ENCODE measurements around the gene CNGA2.
"Not testable (repeated sequence)": the region's sequence is repeated elsewhere in the genome, so short reads cannot be mapped to it uniquely, and the experiment has no call there.

Gene CNGA2

DNA sequence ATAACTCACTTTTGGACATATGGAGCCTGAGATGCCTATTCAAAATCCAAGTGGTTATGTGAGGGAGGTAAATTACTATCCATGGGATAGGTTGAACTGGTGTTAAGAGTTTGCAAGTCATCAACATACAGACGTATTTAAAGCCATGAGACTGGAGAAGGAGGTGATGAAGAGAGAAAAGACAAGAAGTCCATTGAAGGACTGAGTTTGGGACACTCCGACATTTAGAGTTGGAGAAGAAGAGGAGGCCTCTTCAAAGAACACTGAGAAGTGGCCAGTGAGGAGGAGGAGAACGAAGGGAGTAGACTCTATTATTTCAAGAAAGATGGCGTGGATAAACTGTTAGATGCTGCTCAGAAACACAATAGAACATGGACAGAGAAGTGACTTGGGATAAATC lies at the start of gene CNGA2:
TSS of gene CNGA2 (plus strand) at position 301 of the 400 bp plus-strand sequence. CDS start 3,738 bp downstream, outside the sequence.
- DNase-seq = no peak

DNA sequence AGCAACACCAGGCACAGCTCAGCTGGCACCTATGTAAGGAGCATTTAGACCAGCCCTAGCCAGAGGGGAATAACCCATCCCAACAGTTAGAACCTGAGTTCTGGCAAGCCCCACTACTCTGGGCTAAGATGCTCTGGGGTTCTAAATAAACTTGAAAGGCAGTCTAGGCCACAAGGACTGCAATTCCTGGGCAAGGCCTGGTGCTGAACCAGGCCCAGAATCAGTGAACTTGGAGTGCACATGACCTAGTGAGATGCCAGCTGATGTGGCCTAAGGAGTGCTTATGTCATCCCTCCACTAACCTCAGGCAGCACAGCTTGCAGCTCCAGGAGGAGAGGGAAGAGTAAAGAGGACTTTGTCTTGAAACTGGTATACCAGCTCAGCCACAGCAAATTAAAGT lies 46.9 kb upstream of the CNGA2 start:
- no peak for DNase-seq

DNA sequence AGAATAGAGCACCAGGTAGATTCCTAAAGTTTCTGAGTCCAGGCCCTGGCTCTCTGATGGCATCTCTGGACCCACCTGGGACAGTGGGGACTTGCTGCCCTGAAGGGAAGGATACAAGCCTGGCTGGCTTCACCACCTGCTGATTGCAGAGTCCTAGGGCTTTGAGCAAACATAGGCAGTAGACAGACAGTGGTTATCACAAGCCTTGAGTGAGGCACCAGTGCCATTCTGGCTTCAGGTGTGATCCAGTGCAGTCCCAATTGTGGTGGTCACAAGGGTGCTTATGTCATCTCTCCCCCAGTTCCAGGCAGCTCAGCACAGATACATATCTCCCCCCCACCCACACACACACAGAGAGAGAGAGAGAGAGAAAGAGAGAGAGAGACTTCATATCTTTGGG lies 45.9 kb upstream of the CNGA2 start:
- DNase-seq = no peak

DNA sequence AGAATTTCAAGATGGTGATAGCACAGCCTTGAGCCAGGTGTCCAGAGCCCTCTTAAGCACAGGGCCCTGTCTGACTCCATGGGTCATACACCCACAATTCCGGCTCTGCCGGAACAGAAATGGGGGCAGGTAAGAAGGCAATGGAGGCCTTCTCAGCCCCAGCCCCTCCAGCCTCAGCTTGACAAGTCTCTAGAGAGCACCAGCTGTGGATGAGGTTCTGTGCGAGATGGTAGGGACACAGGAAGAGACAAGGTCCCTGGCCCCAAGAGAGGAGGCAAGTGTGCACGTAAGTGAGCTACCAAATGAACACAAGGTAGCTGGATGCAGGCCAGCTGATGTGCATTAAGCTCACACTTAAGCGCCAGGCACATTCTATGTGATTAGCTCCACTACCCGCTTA lies 41.7 kb upstream of the CNGA2 start:
- DNase-seq = no peak

DNA sequence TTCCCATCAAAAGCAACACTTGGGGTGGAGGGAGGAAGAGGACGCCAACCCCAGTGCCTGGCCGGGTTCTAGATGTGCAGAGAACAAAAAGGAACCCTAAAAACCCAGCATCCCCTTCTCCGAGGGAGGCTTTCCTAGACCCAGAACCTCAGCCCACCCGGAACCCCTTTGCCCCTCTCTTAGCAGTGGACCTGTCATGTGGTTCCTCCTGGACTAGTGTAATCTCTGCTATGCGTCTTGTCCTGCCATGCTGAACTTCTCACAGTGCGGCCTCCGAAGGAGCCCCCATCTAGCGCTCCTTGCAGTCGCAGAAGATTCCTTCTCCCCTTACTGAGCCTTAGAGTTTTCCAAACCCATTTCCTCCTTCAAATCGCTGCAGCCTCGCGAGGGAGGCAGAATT lies 40.4 kb upstream of the CNGA2 start:
- no peak for DNase-seq

DNA sequence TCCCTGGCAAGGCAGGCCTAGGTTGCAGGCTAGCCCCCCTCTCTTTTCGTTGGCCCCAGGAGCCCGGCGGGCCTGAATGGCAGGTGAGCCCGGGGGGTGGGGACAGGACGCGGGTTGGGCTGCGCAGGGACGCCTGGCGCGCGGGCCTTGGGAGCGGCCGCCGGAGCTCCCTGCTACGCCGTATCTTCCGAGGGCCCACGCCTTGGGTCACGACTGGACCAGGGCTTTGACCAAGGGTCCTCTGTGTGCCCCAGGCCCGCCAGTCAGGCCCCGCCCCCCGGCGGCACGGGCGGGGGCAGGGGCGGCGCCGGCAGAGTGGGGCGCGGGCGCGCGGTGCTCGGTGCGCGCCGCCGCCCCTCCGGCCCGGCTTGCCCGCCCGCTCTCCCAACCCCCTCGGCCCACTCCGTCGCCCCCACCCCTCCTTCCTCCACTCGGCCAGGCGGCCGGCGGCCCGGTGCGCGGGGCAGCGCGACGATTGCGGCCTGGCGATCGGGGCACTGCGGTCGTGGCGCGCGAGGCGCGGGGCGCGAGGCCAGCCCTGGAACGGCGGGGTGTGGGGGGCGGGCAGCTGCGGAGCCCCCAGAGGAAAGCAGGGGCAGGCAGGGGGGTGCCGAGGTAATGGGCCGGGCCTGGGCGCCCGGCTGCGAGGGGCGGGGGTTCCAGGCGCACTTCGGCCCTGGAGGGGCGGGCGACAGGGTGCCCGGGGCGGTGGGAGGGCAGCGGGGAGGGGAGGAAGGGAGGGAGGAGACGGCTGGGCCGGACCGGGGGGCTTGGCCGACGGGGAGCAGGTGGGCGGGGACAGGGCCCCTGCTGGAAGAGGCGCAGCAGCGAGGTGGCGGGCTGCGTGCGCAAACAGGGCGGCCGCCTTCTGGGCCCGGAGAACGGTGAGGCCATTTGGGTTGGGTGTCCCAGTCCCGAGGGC lies 39.6 kb upstream of the CNGA2 start, which contains the start of gene PRRG3:
TSS of gene PRRG3 (plus strand) at position 798 of the 922 bp plus-strand sequence. CDS start 3,357 bp downstream, outside the sequence.
- DNase-seq = no peak

DNA sequence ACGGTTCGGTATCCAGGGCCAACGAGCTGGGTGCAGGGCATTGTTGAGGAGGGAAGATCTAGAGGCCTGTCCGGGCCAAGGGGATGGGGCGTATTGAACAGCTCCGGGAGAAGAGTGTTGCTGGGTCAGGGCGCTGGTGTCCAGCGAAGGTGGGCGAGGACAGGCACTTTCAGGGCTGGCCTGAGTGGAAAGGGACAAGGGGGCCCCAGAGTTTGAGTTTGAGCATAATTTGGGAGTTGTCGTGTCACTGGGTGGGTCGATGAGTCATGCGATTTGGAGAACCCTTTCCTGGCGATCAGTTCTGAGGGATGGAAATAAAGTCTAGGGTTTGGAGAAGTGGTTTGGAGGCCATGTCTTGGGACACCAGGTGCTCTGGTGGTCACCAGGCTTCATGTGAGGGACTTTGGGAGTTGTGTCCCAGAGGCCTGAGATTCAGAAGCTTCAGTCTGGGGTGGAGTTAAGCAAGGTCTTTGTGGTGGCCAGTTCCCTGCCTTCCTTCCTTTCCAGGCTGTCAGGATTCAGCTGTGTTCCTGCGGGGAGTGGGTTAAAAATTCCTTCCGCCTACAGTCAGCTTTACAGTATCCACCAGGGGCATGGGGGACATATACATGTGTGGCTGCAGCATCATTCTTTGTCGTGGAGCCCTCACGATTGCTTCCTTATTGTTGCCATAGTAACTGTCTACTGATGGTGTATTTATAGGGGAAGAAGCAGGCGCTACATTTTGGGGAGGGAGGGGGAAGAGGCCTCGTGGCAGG lies 38.8 kb upstream of the CNGA2 start:
- DNase-seq = no peak

DNA sequence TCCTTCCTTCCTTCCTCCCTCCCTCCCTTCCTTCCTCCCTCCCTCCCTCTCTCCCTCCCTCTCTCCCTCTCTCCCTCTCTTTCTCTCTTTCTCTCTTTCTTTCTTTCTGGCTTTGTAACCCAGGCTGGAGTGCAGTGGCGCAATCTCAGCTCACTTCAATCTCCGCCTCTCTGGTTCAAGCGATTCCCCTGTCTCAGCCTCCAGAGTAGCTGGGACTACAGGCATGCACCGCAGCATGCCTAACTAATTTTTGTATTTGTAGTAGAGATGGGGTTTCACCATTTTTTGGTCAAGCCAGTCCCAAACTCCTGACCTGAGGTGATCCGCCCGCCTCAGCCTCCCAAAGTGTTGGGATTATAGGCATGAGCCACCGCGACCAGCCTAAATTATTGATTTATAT lies 37.5 kb upstream of the CNGA2 start:
- not testable (repeated sequence) for DNase-seq

DNA sequence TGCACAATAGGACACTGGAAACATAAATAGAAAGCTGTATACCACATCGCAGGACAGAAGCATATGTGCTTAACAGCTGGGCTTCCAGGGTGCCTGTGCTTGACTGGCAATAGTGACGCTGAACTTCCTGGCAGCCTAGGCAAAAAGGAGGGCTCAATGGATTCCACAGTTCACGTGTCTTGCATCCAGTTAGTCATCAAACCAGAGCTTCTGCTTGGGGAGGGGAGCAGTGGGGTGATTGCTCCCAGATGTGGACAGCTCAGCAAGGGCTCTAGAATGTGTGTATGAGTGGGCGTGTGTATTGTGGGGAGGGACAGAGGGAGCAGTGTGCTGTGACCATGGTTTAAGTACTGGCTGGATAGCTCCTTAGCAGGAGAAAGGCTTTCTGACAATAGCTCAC lies 37.0 kb upstream of the CNGA2 start:
- DNase-seq = no peak

DNA sequence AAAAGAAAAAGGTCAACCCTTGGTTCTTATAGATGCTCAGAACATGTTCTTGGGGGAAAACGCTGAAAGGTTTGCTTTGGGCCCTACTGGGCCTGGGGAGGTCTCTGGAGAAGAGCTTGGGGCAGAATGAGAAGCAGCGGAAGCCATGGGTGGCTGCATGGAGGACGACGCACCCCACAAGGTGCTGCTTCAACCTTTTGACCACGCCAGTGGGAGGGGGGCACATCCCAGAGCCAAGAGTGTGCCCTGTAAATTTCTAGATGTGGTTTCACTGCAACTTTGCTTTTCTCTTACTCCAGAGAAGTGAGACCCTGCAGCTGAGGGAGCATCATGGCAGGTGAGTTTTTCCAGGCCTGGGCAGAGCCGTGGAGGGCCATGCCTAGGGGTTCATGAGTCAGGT lies 36.1 kb upstream of the CNGA2 start:
- DNase-seq = no peak

DNA sequence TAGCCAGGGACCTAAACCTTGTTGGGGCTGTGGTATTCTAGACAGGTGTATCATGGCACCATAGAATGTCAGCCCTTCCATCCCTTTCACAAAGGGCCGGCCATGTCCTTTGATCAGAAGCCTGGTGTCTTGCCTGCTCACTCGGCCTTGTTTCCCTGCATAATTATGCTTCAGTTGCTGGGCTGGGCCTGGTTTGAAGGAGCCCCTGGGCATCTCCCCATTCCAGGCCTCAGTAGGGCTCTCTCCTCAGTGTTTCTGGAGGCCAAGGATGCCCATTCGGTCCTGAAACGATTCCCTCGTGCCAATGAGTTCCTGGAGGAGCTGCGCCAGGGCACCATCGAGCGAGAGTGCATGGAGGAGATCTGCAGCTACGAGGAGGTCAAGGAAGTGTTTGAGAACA lies 34.8 kb upstream of the CNGA2 start:
- DNase-seq = no peak

DNA sequence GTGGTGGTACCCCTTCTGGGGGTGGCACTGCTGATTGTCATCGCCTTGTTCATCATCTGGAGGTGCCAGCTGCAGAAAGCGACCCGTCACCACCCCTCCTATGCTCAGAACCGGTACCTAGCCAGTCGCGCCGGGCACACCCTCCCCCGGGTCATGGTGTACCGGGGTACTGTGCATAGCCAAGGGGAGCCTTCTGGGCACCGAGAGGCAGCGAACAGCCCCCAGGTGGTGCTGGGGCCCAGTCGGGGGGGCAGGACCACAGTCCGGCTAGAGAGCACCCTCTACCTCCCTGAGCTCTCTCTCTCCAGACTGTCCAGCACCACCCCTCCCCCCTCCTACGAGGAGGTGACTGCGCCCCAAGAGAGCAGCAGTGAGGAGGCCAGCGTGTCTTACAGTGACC lies 34.0 kb upstream of the CNGA2 start:
- no peak for DNase-seq

DNA sequence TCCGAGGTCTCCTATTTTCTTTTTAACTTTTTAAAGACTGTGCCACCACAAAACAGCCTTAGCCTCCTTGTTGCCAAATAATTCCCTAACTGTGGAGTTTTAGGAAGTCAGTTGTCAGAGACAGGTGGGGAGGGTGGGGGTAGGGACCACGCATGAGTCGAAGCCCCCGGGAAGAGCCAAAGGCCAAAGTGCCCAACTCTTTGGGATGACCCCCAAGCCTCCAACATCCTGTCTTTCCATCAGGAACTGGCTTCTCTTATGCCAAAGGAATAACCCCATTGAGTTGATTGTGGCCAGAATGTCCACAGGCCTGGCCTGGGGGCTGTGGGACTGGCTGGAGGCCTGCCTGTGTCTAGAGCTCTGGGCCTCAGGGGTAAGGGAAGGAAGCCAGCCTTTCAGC lies 33.5 kb upstream of the CNGA2 start:
- no peak for DNase-seq

DNA sequence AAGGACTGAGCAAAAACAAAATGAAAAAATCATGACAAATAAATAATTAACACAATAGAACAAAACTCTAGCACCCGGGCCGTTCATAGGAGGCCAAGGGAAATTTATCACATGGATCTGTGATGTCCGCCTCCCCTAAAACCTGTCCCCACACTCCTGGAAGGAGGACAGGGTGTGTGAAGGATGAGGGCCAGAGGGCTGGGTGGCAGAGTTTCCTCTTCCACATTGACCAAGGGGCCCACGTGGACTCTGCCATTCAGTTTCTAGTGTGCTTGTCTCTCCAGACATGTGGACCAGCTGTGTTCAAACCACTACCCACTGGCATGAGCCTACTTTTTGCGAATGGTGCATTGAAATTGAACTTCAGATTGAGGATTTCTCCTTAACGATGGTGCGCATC lies 33.0 kb upstream of the CNGA2 start:
- DNase-seq = no peak

DNA sequence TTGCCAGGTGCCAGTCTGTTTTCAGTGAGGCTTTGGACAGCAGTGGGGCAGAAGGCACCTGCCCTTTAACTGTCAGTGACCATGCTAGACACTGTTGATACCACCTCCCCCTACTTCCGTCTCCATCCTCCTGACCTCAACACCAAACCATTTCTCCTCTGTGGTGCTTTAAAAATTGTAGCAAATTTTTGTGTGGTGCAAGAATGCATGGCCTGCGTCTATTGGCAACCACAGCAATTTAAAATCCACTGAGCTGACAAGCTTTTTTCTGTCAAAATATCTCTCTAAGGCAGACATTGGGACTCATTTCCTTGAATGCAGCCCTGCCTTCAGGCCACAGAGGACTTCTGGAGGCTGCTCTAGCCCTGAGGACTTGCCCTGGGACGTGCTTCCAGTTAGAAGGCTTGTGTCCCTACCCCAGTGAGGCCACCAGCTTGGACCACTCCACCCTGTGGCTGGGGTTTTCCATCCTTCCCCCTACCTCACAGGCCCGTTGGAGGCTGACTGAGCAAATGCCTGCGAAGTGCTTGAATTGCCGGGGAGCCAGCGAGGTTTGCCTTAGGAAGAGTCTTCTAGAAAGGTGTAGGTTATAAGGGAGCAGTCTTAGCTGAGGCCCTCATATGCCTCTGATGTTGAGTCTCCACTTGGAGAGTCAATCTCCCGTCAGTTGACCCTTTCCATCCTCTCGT lies 32.4 kb upstream of the CNGA2 start:
- DNase-seq = no peak

DNA sequence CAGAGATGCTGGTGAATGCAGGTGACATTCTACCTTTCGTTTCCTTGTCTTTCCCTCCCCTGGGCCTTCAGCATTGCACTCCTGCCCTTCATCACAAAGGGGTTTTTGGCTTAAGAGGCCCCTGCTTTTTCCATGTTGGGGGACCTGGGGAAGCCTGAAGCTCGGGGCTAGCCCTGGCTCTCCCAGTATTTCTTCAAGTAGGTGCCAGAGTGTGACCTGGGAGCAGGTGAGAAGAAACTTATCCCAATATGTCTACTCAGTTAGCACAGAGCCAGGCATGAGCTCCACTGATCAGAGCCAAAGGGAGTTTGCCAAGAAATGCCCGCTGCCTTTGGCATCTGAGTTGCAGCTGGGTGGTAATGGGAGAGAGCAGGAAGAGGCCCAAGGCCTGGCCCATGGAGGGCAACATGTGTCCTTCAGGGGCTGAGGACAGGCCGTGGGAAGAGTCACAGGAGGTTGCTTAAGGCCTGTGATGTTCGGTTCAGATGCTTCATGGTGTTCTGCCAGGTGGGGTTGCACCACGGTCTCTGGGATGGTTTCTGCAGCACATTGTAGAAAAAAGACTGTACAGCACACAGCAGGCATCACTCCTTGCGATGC lies 31.7 kb upstream of the CNGA2 start:
- no peak for DNase-seq

DNA sequence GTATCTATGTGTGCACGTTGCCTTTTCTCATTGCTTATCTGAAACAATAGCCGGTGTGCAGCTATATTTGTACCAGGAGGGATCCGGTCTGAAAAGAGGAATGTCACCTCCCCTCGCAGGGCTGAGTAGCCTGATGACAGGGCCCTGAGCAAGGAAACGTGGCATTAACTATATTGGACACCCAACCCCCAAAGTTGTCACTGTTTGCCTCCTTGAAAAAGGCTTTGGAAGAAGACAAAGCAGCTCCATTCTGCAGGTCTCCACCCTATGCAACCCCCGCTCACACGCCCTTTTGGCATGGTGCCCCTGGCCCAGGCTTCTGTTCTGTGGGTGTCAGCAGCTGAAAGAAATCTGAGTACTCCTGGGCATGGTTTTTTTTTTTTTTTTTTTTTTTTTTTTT lies 31.1 kb upstream of the CNGA2 start:
- DNase-seq = no peak

DNA sequence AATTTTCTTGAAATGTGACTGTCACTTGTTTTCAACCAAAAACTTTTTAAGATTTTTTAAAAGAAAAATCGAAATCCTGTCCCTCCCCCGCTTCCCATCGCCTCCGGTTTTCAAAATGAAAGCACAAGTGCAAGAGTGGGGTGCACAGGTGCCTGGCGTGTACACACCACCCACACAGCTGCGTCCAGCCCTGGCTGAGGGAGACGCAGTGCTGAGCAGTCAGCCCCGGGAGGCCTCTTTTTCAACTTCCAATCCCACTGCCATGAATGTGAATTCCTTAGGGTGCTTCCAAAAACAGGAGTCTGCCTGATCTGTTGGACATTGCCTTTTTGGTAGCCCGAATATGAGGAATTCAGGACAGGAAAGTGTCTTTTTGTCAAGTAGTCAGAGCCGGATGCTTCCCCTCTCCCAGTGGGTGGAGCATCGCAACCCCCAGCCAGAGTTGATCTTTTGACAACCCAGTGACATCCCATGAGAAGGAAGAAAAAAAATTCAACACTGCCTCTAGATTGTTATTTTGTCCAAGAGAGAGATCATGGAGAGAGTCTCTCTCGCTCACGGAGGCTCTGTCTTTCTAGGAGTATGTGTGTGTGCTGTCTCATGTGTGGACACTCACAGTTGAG lies 30.4 kb upstream of the CNGA2 start:
- no peak for DNase-seq

DNA sequence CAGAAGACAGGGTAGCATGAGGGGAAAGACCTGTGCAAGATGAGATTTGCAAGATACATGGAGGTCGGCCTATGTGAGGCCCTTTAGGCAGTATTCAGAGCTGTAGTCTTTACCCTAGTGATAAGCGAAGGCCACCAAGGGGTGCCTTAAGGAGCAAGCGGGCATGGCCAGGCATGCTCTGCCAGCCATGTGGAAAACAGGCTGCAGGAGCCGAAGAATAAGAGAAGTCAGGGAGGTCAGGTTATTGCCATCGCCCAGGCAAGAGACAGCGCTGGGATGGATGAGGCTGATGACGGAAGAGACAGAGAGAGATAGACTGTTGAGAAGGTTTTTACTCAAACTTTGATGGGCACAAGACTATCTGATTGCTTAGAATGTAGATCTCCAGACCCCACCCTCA lies 25.7 kb upstream of the CNGA2 start:
- DNase-seq = no peak

DNA sequence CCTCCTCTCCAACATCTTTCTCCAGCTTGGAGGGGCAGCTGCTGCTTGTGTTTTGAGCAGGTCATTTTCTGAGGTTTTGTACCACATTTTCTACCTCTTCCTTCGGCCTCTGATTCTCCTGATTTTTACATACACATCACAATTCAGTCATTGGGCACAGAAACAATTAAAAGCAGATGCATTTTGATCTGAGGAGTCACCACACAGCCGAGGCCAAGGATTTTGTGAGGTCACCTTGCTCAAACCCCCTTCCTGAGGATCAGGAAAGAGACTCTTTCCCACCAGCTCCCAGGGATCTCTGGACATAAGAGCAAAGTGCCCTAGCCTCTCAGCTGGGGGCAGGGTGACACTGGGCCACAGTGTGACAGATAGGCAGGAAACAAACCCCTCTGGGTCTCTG lies 24.1 kb upstream of the CNGA2 start:
- DNase-seq = no peak

DNA sequence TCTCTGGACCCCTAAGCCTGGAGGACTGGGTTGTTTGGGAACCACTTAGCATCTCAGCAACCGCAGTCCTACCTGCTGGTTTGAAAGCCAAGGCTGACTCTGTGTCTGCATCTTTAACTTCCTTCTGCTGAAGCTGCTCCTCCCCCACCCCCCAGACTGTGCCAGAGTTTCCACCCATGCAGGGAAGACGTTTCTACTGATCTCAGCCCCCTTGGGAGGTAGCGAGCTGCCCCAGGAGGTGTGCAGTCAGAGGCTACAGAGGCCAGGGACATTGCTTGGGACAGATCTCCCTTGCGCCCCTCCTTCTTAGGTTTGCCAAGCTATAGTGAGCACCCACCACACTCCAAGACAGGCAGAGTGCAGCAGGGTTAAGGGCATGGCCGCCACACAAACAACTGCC lies 23.4 kb upstream of the CNGA2 start:
- DNase-seq = no peak

DNA sequence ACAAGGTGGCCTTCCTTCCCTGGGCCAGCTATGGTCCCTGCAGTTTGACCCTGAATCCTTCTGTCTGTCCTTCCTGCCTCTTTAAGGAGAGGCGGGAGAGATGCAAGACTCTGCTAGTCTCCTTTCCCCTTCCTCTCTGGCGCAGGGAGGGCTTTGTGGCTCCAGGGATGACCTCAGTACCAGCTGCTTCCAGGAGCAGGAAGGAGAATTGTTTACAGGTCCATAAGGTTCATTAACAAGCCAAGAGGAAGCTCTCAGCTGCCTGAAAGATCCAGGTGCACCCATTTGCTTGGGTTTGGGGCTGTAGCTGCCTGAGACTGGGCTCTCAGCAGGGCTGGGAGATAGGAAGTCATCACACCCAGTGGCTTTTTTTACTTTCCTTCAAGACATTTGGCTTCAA lies 22.8 kb upstream of the CNGA2 start:
- no peak for DNase-seq

DNA sequence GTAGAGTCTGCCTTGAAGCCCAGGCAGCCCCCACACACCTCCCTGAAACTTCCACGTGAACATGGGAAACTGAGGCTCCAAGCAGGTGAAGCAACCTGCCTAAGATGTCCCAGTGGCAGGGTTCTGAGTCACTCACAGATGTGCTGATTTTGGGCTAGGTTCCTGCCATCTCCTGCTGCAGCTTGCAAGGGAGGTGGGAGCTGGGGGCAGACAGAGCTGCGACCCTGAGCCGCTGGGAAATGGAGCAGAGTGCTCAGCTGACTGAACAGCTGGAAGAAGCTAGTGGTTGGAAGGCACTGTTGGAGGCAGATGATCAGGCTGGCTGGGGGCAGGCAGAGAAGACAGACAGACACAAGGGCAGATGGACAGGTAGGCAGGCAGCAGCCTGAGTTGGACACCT lies 22.3 kb upstream of the CNGA2 start:
- no peak for DNase-seq

Data from islet precursor cell (in vitro differentiated cells).